HG02763 (cell line): ENCODE measurements around the gene NUBP1.

Experiments used
- ATAC-seq: cut with Tn5 transposase; IDR thresholded peaks from one replicate; pipeline ENCODE4 v1.9.1; 2021; ENCODE audit warnings: mild to moderate bottlenecking, moderate library complexity; ENCODE audit not compliant: unreplicated experiment

NUBP1 gene

GRCh38 chr16:10799736-10800135 is 56.1 kb downstream of the NUBP1 start:
- ATAC-seq = no peak

- no peak for ATAC-seq
Observed at GRCh38 chr16:10805334-10805733, 61.7 kb downstream of the NUBP1 start.

- no peak for ATAC-seq
Observed at GRCh38 chr16:10806698-10807097, 63.1 kb downstream of the NUBP1 start.

- ATAC-seq = no peak
Observed at GRCh38 chr16:10808218-10808617, 64.6 kb downstream of the NUBP1 start.

- no peak for ATAC-seq
Observed at GRCh38 chr16:10808850-10809249, 65.2 kb downstream of the NUBP1 start.

GRCh38 chr16:10809706-10810105 is 66.1 kb downstream of the NUBP1 start:
- no peak for ATAC-seq

- peak; percentile 71 for ATAC-seq
Observed at GRCh38 chr16:10812312-10813098, 68.9 kb downstream of the NUBP1 start.

GRCh38 chr16:10813099-10813455 is 69.4 kb downstream of the NUBP1 start:
- ATAC-seq = no peak

GRCh38 chr16:10817514-10817913 is 73.9 kb downstream of the NUBP1 start:
- ATAC-seq = no peak

GRCh38 chr16:10817963-10818941 is 74.6 kb downstream of the NUBP1 start, which contains the start of gene TVP23A:
TSS of gene TVP23A (minus strand) at chr16:10818794. CDS start at chr16:10818493, 301 bp downstream.
- ATAC-seq = no peak
